GM21423 (cell line): Measurements from ENCODE around the gene STAT5A.
"Not testable (repeated sequence)": the region's sequence is repeated elsewhere in the genome, so short reads cannot be mapped to it uniquely, and the experiment has no call there.

Experiments used
- ATAC-seq: cut with Tn5 transposase; IDR thresholded peaks from one replicate; pipeline ENCODE4 v1.9.1; 2021; ENCODE audit warnings: mild to moderate bottlenecking, moderate library complexity; ENCODE audit not compliant: unreplicated experiment

STAT5A gene

DNA sequence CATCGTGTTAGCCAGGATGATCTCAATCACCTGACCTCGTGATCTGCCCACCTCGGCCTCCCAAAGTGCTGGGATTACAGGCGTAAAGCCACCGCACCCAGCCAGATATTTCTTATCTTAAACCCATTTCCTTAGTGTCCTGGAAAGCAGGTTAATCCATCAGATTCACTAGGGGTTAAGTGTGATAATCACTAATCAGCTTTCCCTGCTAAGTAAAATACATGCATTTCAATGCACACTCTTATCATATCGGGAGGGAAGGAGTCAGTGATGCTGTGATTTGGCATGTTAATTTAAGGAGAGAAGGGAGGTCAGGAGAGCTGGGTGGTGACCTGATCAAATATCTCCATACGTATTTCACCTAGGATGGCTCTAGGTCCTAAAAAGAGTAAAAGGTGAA is 70.8 kb downstream of the STAT5A start:
- no peak for ATAC-seq

DNA sequence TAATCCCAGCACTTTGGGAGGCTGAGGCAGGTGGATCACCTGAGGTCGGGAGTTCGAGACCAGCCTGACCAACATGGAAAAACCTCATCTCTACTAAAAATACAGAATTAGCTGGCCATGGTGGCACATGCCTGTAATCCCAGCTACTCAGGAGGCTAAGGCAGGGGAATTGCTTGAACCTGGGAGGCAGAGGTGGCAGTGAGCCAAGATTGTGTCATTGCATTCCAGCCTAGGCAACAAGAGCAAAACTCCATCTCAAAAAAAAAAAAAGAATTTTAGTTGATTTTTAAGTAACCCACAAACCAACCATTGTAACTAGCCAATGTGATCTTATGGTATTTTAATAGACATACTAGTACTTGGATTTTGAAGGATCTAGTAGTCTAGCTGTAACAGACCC is 72.1 kb downstream of the STAT5A start:
- not testable (repeated sequence) for ATAC-seq
